LNCaP clone FGC (cell line): Measurements from ENCODE around the gene NT5C1A.

Experiments used
- DNase-seq: peaks from one replicate; pipeline ENCODE4 v3.0.0-alpha.2; 2011; ENCODE audit warnings: low read depth
- H3K4me3 ChIP-seq: 2 replicates; pipeline ENCODE4 v1.5.1; 2011; ENCODE audit warnings: mild to moderate bottlenecking, low read depth, low read length, control low read depth
- TF ChIP-seq, protein P1 (sequence below): IDR thresholded peaks from 2 replicates; pipeline ENCODE4 v1.5.1; 2012; ENCODE audit warnings: mild to moderate bottlenecking; ENCODE audit not compliant: control insufficient read depth, insufficient read depth; ENCODE audit errors: extremely low read depth

The NT5C1A gene

DNA sequence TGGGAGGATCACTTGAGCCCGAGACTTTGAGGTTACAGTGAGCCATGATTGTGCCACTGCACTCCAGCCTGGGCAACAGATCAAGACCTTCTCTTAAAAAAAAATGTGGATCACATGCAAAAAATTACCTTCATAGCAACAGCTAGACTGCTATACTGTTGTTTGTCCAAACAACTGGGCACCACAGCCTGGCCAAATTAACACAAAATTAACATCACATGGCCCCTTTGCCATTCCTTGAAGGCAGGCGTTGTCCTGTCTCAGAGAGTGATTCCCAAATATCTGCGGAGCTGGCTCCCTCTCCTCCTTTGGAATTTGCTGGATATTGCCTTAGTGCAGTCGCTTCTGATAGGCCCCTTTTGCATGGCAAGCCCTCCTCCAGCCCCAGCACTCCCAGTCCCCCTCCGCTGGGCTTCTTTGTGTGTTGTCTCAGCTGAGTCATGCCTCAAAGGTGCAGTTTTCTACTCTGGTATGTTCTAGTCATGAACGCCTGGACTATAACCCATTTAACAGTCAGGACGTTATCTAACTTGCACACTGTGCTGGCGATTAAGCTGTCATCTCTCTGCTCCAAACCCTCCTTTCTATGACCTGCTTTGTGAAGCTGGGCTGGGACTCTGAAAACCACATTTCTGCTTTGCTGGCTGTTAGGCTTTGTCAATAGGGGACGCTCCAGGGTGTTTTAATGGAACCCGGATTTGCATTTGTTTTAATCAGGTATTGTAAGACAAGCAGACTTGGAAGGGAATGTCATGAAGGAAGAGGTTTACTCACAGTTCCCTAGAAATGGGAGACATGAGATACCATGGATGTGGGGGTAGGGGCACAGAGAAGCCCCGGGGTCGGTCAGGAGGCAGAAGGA, 39.4 kb upstream of the NT5C1A start:
- DNase-seq = no peak
- H3K4me3 ChIP-seq = no peak overlapping the region
- TF ChIP-seq, protein P1, sequence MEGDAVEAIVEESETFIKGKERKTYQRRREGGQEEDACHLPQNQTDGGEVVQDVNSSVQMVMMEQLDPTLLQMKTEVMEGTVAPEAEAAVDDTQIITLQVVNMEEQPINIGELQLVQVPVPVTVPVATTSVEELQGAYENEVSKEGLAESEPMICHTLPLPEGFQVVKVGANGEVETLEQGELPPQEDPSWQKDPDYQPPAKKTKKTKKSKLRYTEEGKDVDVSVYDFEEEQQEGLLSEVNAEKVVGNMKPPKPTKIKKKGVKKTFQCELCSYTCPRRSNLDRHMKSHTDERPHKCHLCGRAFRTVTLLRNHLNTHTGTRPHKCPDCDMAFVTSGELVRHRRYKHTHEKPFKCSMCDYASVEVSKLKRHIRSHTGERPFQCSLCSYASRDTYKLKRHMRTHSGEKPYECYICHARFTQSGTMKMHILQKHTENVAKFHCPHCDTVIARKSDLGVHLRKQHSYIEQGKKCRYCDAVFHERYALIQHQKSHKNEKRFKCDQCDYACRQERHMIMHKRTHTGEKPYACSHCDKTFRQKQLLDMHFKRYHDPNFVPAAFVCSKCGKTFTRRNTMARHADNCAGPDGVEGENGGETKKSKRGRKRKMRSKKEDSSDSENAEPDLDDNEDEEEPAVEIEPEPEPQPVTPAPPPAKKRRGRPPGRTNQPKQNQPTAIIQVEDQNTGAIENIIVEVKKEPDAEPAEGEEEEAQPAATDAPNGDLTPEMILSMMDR = no peak

DNA sequence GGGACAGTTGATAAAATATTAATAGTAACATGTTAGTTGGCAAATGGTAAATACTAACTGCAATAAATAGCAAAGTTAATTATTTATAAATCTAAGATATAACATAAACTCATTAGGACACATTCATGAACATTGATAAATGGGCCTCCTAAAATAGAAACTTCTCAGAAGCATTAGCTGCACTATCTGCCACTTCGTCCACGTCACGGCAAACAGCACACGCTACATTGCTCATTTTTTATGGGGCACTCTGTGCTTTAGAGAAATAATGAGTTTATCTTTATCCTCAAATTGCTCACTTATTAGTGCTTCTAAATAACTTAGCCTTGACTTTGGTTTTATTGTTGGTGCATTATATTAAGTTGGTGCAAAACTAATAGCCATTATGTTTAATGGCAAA, 35.6 kb upstream of the NT5C1A start:
- DNase-seq = no peak
- TF ChIP-seq, protein P1 = no peak
- H3K4me3 ChIP-seq = no peak overlapping the region

DNA sequence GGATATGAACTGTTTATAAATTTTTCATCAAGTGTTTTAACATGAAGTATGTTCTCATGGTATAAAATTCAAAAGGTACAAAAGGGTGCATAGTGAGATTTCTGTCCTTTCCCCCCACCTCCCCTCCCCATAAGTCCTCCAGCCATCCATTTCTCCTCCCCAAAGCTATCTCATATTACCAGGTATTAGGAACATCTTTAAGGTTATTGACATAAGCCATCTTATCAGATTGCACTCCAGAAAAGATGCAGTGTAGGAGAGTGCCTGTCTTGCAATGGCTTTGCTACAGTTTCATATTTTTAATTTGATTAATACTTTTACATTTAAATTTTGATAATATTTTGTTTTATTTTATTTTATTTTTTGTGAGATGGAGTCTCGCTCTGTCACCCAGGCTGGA, 32.9 kb upstream of the NT5C1A start:
- TF ChIP-seq, protein P1 = no peak
- H3K4me3 ChIP-seq = no peak overlapping the region
- DNase-seq = no peak

DNA sequence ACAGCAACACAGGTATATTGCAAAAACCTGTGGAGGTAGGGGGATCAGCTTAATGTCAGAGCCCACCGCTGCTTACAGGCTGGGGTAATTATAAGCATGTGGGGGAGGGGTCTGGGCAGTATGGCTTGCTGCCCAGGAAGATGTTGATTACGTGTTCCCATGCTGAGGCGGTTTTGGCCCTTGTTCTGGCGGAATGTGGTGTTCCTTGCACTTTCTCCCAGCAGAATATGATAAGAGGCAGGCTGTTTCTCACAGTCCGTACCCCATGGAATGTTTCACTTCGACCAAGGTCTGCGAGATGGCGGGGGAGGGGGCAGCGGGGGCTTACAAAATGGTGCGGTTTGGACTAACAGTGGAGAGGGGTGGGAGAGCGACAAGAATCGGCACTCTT, 29.1 kb upstream of the NT5C1A start:
- TF ChIP-seq, protein P1 = no peak
- no peak for DNase-seq
- no peak overlapping the region for H3K4me3 ChIP-seq

DNA sequence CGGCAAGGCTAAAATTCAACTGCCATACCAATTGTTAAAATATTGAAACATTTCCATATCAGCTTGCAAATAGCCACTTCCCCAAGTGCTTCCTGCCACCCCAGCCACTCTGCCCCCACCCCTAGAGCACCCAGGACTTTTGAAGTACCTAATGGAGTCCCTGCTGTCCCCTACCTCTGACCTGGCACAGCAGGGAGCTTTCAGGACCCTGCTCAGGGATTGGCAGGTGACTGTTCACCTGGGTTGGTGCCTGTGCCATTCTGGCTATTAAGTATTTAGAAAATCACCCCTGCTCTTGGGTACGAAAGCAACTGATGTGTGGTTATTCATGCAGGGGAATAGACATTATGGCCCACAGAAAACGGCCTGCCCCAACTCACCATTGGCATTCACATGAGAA, 28.4 kb upstream of the NT5C1A start:
- no peak for DNase-seq
- TF ChIP-seq, protein P1 = no peak
- no peak overlapping the region for H3K4me3 ChIP-seq

DNA sequence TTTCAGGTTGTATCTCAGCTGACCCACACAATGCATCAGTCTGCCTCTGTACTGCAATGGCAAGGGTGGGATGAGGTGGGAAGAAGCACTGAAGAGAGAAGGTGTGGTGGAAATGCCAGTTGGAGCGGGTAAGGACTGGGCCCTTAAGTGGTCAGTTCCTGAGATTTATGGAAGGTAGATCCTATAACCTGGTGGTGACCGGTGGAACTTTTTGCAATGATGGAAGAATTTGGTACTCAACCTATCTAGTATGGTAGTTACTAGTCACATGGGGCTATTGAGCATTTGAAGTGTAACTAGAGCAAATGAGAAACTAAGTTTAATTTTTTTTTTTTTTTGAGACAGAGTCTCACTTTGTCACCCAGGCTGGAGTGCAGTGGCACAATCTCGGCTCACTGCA, 27.5 kb upstream of the NT5C1A start:
- TF ChIP-seq, protein P1 = no peak
- DNase-seq = no peak
- no peak overlapping the region for H3K4me3 ChIP-seq

DNA sequence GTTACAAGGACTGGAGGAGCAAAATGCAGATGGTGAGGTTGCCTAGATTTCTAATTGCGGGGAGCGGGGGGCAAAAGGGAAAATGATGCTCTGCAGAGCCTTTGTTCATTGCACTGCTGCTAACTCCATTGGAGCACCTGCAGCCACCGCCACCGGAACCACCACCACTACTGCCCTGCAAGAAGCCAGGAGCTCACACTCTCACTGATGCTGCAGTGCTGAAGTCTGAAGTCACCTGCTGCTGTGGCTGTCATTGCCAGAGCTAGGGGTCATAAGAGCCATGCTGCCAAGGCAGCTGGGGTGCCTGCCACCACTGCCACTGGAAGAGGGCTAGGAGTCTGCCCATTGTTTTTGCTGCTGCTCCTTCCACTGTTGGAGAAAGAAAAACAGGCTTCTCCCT, 26.7 kb upstream of the NT5C1A start:
- H3K4me3 ChIP-seq = no peak overlapping the region
- DNase-seq = no peak
- TF ChIP-seq, protein P1 = no peak
